Motor neuron (in vitro differentiated cells): ENCODE data around the gene CCDC188. TPM values are rescaled to one million over a fixed set of nuclear protein-coding genes. Genes with fewer than 3 reads are reported as not detected.

Experiments used
- ATAC-seq, 8 experiments: fragments of 200-7000 bp; cut with Tn5 transposase; replicated peaks in 6 of 8; 2 replicates each; pipeline ENCODE4 v1.8.0; 2021; ENCODE audit warnings: mild to moderate bottlenecking in 8 of 8, moderate library complexity in 8 of 8
- H3K27ac ChIP-seq, 2 donors: fragments of 250-450 bp; sonication (Bioruptor Pico); 2 replicates each; pipeline ENCODE4 v1.9.0; 2021; ENCODE audit warnings: antibody characterized with exemption in 2 of 2, mild to moderate bottlenecking in 2 of 2, moderate library complexity in 1 of 2
- H3K4me1 ChIP-seq, 2 donors: fragments of 250-450 bp; sonication (Bioruptor Pico); replicated peaks in 1 of 2; 2 replicates each; pipeline ENCODE4 v1.6.1; 2021; ENCODE audit warnings: antibody characterized with exemption in 2 of 2, mild to moderate bottlenecking in 2 of 2, moderate library complexity in 1 of 2
- H3K4me3 ChIP-seq, 5 donors: fragments of 250-450 bp; sonication (Bioruptor Pico); 2 replicates each; pipeline ENCODE4 v1.9.0; 2021; ENCODE audit warnings: antibody characterized with exemption in 5 of 5, mild to moderate bottlenecking in 5 of 5, moderate library complexity in 4 of 5
- WGBS, 10 experiments: fragments of 450-650 bp; shearing (Covaris generic); methylation state at CpG; one replicate each; pipeline ENCODE4 v1.0.0; 2022; 5-methylcytosine and 5-hydroxymethylcytosine counted together
- in situ Hi-C, 9 experiments: fragments of 400-800 bp; cut with MboI; loops; one replicate each; pipeline ENCODE4 v1.15.0; 2021; ENCODE audit warnings: low sequenced_read_pairs in 9 of 9, low pct_unique_long_range_greater_than_20kb in 2 of 9; ENCODE audit not compliant: unreplicated experiment in 9 of 9
- total RNA-seq, 8 experiments: library from RNA; unstranded; fragments of 300-600 nt; gene quantifications; 2 replicates each; pipeline versions ENCODE4 v1.2.3 to v1.2.4, GENCODE V29; 2022

Gene CCDC188
- total RNA-seq, 8 experiments from 2014 or later = 0.56 to 7.6 (median 1.2) TPM; not detected in 1

DNA sequence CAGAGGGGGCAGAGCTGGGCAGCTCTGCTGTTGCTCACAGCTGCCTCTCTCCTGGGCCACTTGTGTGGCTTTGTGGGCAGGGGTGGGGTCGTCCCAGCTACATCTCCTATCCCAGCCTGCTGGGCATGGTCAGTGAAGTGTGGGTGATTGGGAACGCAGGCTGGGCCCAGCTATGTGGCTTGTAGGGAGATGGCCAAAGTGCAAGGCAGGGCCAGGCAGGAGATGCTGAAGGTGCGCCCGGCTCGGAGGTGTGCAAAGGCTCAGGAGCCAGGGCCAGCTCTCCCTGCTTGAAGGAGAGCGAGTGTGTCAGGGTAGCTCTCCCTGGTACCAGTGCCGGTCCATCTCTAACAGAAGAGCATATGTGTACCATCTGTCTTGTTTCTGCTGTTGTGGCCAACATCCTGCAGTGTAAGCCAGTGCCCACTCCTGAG lies 43.4 kb downstream of the CCDC188 start:
- in situ Hi-C loops = no loop called here
- Histone ChIP-seq H3K4me1 (no peaks in the 10 kb centered on the region), H3K27ac (no peak overlapping the region), H3K4me3 (no peak overlapping the region)
- WGBS, 10 experiments = 83 to 100% (median 100%) methylated on average over 1 to 4 of the region's 7 CpGs; no CpG with 5 or more reads in 5 of the 10 experiments
- ATAC-seq = no peak

DNA sequence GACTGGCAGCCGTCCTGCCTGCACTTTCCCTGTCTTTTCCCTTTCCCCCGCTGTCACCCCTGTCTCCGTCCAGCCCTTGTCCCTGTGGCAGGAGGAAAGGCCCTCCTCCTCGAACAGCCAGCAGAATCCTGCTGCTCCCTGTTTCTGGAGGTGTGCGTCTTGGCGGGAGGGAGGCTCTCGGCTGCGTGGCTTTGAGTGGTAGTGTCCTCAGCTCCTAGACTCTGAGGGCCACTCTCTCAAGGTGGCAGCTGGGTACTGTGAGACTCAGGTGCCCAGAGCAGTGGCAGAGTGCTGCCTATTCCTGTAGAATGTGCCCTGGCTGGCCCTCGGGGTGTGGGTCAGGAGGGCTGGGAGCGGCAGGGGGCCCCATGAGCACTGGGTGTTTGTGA lies 44.0 kb downstream of the CCDC188 start:
- in situ Hi-C loops = no loop called here
- Histone ChIP-seq H3K4me3 (no peak overlapping the region), H3K27ac (peak overlapping the region in 1 of 2 donors; percentile 9), H3K4me1 (no peaks in the 10 kb centered on the region)
- ATAC-seq = no peak
- WGBS, 10 experiments = 87 to 100% methylated on average over 1 to 3 of the region's 10 CpGs; no CpG with 5 or more reads in 8 of the 10 experiments

DNA sequence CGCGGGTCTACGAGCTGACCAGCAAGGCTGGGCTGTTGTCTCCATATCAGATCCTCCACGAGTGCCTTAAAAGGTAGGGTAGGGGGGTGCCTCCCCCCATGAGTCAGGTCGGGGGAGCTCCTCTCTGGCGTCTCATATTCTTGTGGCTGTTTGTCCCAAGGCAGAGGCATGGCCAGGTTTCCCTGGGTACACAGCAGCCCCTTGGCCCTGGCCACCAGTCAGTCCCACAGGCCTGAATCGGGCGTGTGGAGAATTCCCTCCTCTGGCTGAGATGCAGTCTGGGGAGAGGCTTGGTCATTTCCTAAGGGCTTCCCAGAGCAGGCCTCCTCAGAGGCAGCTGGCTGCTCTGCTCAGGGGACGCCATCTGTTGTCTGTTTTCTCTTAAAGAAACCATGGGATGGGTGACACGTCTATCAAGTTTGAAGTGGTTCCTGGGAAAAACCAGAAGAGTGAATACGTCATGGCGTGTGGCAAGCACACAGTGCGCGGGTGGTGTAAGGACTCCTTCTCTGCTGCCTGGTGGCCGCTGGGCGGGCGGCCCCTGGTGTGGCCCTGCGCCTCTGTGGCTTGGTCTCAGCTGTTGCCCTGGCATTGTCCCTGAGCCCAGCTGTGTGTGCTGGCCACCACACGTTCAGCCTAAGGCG lies 44.5 kb downstream of the CCDC188 start:
- in situ Hi-C loops = no loop called here
- H3K4me3 ChIP-seq = no peak overlapping the region
- WGBS, 10 experiments = 85 to 100% (median 91%) methylated on average over 1 to 10 of the region's 20 CpGs; no CpG with 5 or more reads in 4 of the 10 experiments
- no peak for ATAC-seq
- H3K27ac ChIP-seq = peak overlapping the region; percentile 5 to 9
- H3K4me1 ChIP-seq = no peaks in the 10 kb centered on the region

DNA sequence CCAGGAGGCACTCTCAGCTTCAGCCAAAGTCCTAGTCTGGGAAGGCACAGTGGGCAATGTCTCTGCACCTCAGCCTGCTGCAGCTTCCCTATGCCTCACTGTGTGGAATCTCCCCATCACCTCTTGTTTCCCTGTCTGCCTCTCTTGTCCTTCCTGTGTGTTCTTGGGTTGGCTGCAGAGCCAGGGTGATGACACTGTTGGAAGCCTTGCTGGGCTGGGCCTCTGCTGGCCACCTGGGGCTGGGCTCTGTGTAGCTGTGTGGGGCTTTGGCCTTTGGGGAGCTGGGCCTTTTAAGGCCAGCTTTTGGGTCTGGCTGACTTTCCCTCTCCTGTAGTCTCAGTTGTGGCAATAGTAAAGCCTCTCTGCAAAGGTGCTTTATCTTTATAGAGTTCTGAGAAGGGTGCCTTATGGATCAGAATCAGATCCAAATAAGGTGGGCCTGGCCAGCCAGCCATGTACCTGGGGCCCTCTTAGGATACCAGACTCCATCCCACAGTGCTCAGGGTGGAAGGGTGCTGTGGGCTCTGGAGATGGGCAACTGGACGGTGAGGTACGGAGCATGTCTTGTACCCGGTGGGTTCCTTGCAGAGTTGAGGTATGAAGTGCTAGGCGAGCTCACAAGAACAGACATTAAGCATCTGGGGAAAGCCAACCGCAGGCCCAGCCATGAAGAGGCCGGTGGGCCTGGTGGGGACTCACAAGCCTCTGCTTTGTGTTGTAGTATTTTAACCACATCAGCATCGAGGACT lies 45.2 kb downstream of the CCDC188 start:
- no peak overlapping the region for H3K4me3 ChIP-seq
- H3K4me1 ChIP-seq = no peaks in the 10 kb centered on the region
- peak overlapping the region; percentile 5 to 9 for H3K27ac ChIP-seq
- no peak for ATAC-seq
- 80 to 94% methylated on average over 3 to 6 of the region's 7 CpGs; no CpG with 5 or more reads in 8 of the 10 experiments for WGBS, 10 experiments
- in situ Hi-C loops = no loop called here

DNA sequence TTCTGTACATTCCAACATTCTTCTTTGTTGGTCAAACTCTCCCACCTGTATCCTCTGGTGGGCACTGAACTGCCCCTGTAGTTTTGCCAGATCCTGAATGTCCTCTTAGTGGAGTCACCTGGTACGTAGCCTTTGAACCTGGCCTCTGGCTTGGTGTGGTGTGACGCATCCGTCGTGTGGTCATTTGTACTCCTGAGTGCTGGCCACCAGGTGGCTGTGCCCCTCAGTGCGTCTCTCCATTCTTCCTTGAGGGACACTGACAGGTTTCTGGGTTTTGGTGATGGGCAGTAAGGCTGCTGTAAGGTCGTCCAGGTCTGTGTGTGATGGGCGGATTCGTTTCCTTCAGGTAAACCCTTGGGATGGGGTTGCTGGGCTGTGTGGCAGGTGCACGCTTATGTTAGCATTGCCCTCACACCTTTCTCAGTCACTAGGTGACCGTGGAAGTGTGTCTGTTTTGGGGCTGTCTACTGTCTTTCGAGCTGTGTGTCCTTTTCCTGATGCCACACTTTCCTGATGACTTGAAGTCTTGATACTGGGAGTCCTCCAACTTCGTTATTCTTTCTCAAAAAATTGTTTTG lies 48.6 kb downstream of the CCDC188 start:
- in situ Hi-C loops = no loop called here
- ATAC-seq = no peak
- Histone ChIP-seq H3K4me1 (no peaks in the 10 kb centered on the region), H3K27ac (peak overlapping the region in 1 of 2 donors; percentile 16), H3K4me3 (no peak overlapping the region)
- 59 to 100% (median 86%) methylated on average over 1 to 9 of the region's 12 CpGs; no CpG with 5 or more reads in 2 of the 10 experiments for WGBS, 10 experiments

DNA sequence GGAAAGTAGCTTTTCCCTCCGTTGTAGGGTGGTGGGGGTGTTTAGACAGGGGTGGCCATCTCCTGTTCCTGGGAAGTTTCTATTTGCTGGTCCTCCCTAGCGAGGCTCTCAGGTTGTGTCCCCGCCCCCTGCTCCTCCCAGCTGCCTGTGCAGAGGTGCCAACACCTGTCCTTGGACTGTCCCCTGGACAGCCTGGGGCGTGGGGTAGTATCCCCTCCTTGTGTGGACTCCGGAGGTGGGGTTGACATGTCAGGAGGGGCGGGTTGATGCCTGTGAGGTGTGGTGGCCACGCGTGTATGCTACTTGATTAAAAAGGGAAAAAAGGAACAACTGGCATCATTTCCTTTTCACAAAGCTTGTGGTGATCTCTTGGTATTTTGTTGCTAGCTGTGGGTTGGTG lies 49.2 kb downstream of the CCDC188 start:
- Histone ChIP-seq H3K4me3 (no peak overlapping the region), H3K4me1 (no peaks in the 10 kb centered on the region), H3K27ac (peak overlapping the region in 1 of 2 donors; percentile 16)
- in situ Hi-C loops = no loop called here
- no peak for ATAC-seq
- 70 to 100% (median 96%) methylated on average over 1 to 8 of the region's 8 CpGs; no CpG with 5 or more reads in 4 of the 10 experiments for WGBS, 10 experiments

DNA sequence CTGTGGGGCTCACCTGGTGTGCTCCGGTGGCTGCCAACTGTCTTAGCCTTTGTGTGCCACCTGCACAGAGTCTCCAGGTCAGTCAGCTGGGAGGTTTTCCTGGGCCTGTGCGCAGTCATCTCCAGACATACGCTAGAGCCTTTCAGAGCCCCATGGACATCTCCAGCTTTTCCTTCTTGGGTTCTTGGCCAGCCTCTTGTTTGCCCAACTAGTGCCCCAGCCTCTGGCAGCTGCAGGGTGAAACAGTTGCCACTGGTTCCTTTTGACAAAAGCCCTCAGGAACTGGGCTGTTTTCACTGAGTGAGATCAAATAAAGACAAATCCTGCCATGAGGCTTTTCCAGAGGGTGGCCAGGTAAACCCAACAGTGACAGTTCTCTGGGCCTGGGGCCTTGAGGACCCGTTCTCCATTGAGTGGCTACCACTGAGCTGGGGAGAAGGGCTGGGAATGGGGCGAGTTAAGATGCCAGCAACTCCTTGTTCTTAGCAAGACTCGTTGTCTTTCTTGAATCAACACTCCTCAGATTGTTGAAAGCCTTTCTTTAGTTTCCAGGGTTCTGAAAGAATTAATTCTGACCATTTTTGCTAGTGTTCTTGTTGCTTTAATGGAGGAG lies 51.6 kb downstream of the CCDC188 start:
- in situ Hi-C loops = no loop called here
- H3K27ac ChIP-seq = no peak overlapping the region
- no peak for ATAC-seq

More for the DNA sequence above, 51.6 kb downstream of the CCDC188 start:
- H3K4me3 ChIP-seq = no peak overlapping the region
- 93 to 100% (median 100%) methylated on average over 1 to 4 of the region's 6 CpGs; no CpG with 5 or more reads in 3 of the 10 experiments for WGBS, 10 experiments
- H3K4me1 ChIP-seq = no peaks in the 10 kb centered on the region

Other genes starting within 250 kb of the CCDC188 start
- 10 to 100 TPM; 22.7 to 99.4 (median 40.8) TPM for gene COMT, start 209.3 kb downstream of the CCDC188 start, total RNA-seq
- 10 to 100 TPM in 4 of 8 experiments, 1 to 10 TPM in 4; 2.4 to 33.9 (median 9.9) TPM for gene TXNRD2, start 209.2 kb downstream of the CCDC188 start, total RNA-seq
- 10 to 100 TPM in 7 of 8 experiments, 1 to 10 TPM in 1; 9.5 to 49.9 (median 39.2) TPM for gene ARVCF, start 134.2 kb downstream of the CCDC188 start, total RNA-seq
- 10 to 100 TPM in 5 of 8 experiments, 1 to 10 TPM in 3; 5.4 to 36.3 (median 14.5) TPM for gene TANGO2, start 129.9 kb downstream of the CCDC188 start, total RNA-seq
- 10 to 100 TPM; 10.9 to 51.6 (median 20.2) TPM for gene DGCR8, start 70.8 kb downstream of the CCDC188 start, total RNA-seq
- gene RANBP1, start 35.0 kb downstream of the CCDC188 start, total RNA-seq = 100 to 1,000 TPM; 105 to 282 (median 143) TPM
- gene TRMT2A, start 33.8 kb downstream of the CCDC188 start, total RNA-seq = 10 to 100 TPM; 25.7 to 71.2 (median 50.0) TPM
- 10 to 100 TPM in 3 of 8 experiments, 1 to 10 TPM in 5; 4.5 to 34.5 (median 8.9) TPM for gene ZDHHC8, start 19.3 kb downstream of the CCDC188 start, total RNA-seq
- 10 to 100 TPM in 3 of 8 experiments, 1 to 10 TPM in 5; 1.0 to 17.7 (median 6.3) TPM for gene RTN4R, start 117.3 kb upstream of the CCDC188 start, total RNA-seq
- gene DGCR6L, start 169.0 kb upstream of the CCDC188 start, total RNA-seq = 10 to 100 TPM; 31.4 to 62.4 (median 41.0) TPM
- gene ZNF74, start 243.1 kb upstream of the CCDC188 start, total RNA-seq = 10 to 100 TPM in 7 of 8 experiments, 1 to 10 TPM in 1; 4.3 to 34.2 (median 18.8) TPM